Measurements from ENCODE around the gene NKPD1. TPM values are rescaled to one million over a fixed set of nuclear protein-coding genes. Genes with fewer than 3 reads are reported as not detected.

Gene NKPD1
- total RNA-seq, 6 experiments from 2014 or later, result 0.06 TPM; not detected in 5

GRCh38 chr19:45149129-45149528, 11.7 kb downstream of the NKPD1 start:
- DNase-seq (no peak), ATAC-seq (no peak)
- Histone ChIP-seq H3K27ac (no peak overlapping the region), H3K36me3 (peaks cover 0 to 7% (median 0%) of the 10 kb centered on the region in 4 donors), H3K9me3 (no peaks in the 10 kb centered on the region), H3K27me3 (peaks cover 0 to 19% of the 10 kb centered on the region in 2 donors), H3K4me3 (no peak overlapping the region), H3K4me1 (peaks cover 0 to 20% (median 8%) of the 10 kb centered on the region in 4 donors)
- no peak for TF ChIP-seq CTCF (IDR thresholded peaks at IDR 0.05)
- TF ChIP-seq POLR2A (IDR thresholded peaks at IDR 0.05), result no peak
- intact Hi-C loops (cut with DNase I), result no loop called here
- 94% methylated on average over 6 of the region's 9 CpGs for WGBS (ENCODE audit: insufficient coverage, low coverage, low lambda C conversion rate, missing lambda C conversion rate)

- Histone ChIP-seq H3K36me3 (peaks cover 0 to 7% (median 0%) of the 10 kb centered on the region in 4 donors), H3K9me3 (no peaks in the 10 kb centered on the region), H3K27me3 (peaks cover 0 to 10% of the 10 kb centered on the region in 2 donors), H3K4me3 (no peak overlapping the region), H3K4me1 (peaks cover 0 to 11% (median 5%) of the 10 kb centered on the region in 4 donors), H3K27ac (no peak overlapping the region)
- DNase-seq (no peak), ATAC-seq (no peak)
- intact Hi-C loops (cut with DNase I), result no loop called here
- no peak for TF ChIP-seq POLR2A (IDR thresholded peaks at IDR 0.05)
- TF ChIP-seq CTCF (IDR thresholded peaks at IDR 0.05), result no peak
- 100% methylated on average over 1 of the region's 18 CpGs for WGBS (ENCODE audit: insufficient coverage, low coverage, low lambda C conversion rate, missing lambda C conversion rate)
Measured at GRCh38 chr19:45147835-45148676, 12.7 kb downstream of the NKPD1 start.

- Histone ChIP-seq H3K4me3 (no peak overlapping the region), H3K27me3 (no peaks in the 10 kb centered on the region), H3K36me3 (peaks cover 0 to 13% (median 0%) of the 10 kb centered on the region in 4 donors), H3K27ac (no peak overlapping the region), H3K4me1 (no peaks in the 10 kb centered on the region), H3K9me3 (no peaks in the 10 kb centered on the region)
- DNase-seq, result no peak
- intact Hi-C loops (cut with DNase I), result no loop called here
- no peak for ATAC-seq
- 98% methylated on average over 8 of the region's 18 CpGs for WGBS (ENCODE audit: insufficient coverage, low coverage, low lambda C conversion rate, missing lambda C conversion rate)
- TF ChIP-seq POLR2A (IDR thresholded peaks at IDR 0.05) (no peak), CTCF (IDR thresholded peaks at IDR 0.05) (no peak)
Measured at GRCh38 chr19:45146741-45147205, 14.0 kb downstream of the NKPD1 start.

GRCh38 chr19:45146251-45146650, 14.5 kb downstream of the NKPD1 start:
- no peaks in the 10 kb centered on the region for H3K27me3 ChIP-seq
- H3K27ac ChIP-seq, result no peak overlapping the region
- H3K4me1 ChIP-seq, result no peaks in the 10 kb centered on the region
- TF ChIP-seq POLR2A (IDR thresholded peaks at IDR 0.05) (no peak), CTCF (IDR thresholded peaks at IDR 0.05) (no peak)
- ATAC-seq (no peak), DNase-seq (no peak)
- H3K9me3 ChIP-seq, result no peaks in the 10 kb centered on the region
- intact Hi-C loops (cut with DNase I), result no loop called here
- H3K36me3 ChIP-seq, result peaks cover 0 to 13% (median 0%) of the 10 kb centered on the region in 4 donors
- H3K4me3 ChIP-seq, result no peak overlapping the region
- 80% methylated on average over 1 of the region's 13 CpGs for WGBS (ENCODE audit: insufficient coverage, low coverage, low lambda C conversion rate, missing lambda C conversion rate)
